SK-N-SH treated with all-trans-retinoic acid at 6 μM for 48 hours (cell line): ENCODE results near the gene NTN5.

Source experiments
- ATAC-seq: fragments of 200-7000 bp; cut with Tn5 transposase; 3 replicates; pipeline ENCODE4 v1.9.1; 2020; ENCODE audit warnings: mild to moderate bottlenecking, moderate library complexity
- ARNTL ChIP-seq: fragments of 450-650 bp; formaldehyde crosslinking; IDR thresholded peaks from 2 replicates; pipeline ENCODE4 v1.5.0; 2020; ENCODE audit warnings: low read depth, mild to moderate bottlenecking, moderate library complexity, borderline replicate concordance
- BACH2 ChIP-seq: fragments of 250-450 bp; sonication (Bioruptor Pico); IDR thresholded peaks from 2 replicates; pipeline ENCODE4 v1.9.0; 2021; ENCODE audit warnings: mild to moderate bottlenecking, borderline replicate concordance
- CSDC2 ChIP-seq: fragments of 250-450 bp; sonication (Bioruptor Pico); IDR thresholded peaks from 2 replicates; pipeline ENCODE4 v1.5.0; 2020; ENCODE audit warnings: mild to moderate bottlenecking, moderate library complexity
- ESRRG ChIP-seq: fragments of 250-450 bp; sonication (Bioruptor Pico); IDR thresholded peaks from 2 replicates; pipeline ENCODE4 v1.6.1; 2021; ENCODE audit warnings: mild to moderate bottlenecking
- ISL1 ChIP-seq: fragments of 250-450 bp; sonication (Bioruptor Pico); IDR thresholded peaks from 2 replicates; pipeline ENCODE4 v2.1.2; 2022; ENCODE audit warnings: mild to moderate bottlenecking, moderate library complexity
- PPARA ChIP-seq: fragments of 250-450 bp; sonication (Bioruptor Pico); IDR thresholded peaks from 2 replicates; pipeline ENCODE4 v1.5.0; 2020; ENCODE audit warnings: mild to moderate bottlenecking, borderline replicate concordance
- RARB ChIP-seq: fragments of 250-450 bp; sonication (Bioruptor Pico); IDR thresholded peaks from 2 replicates; pipeline ENCODE4 v1.8.0; 2021; ENCODE audit warnings: mild to moderate bottlenecking, moderate library complexity
- SNAI2 ChIP-seq: fragments of 250-450 bp; sonication (Bioruptor Pico); IDR thresholded peaks from 2 replicates; pipeline ENCODE4 v1.5.0; 2020; ENCODE audit warnings: mild to moderate bottlenecking, moderate library complexity
- TCF4 ChIP-seq: fragments of 250-450 bp; sonication (Bioruptor Pico); IDR thresholded peaks from 2 replicates; pipeline ENCODE4 v1.8.0; 2021; ENCODE audit warnings: mild to moderate bottlenecking, moderate library complexity, borderline replicate concordance
- TOX ChIP-seq: fragments of 250-450 bp; sonication (Bioruptor Pico); IDR thresholded peaks from 2 replicates; pipeline ENCODE4 v1.8.0; 2021; ENCODE audit warnings: mild to moderate bottlenecking, moderate library complexity, borderline replicate concordance
- ZC3H10 ChIP-seq: fragments of 250-450 bp; sonication (Bioruptor Pico); IDR thresholded peaks from 2 replicates; pipeline ENCODE4 v1.5.1; 2021; ENCODE audit warnings: mild to moderate bottlenecking, moderate library complexity
- ZFP30 ChIP-seq: fragments of 450-650 bp; formaldehyde crosslinking; IDR thresholded peaks from 2 replicates; pipeline ENCODE4 v1.5.0; 2022; ENCODE audit warnings: mild to moderate bottlenecking, moderate library complexity
- ZNF70 ChIP-seq: fragments of 450-650 bp; formaldehyde crosslinking; IDR thresholded peaks from 2 replicates; pipeline ENCODE4 v1.5.0; 2020; ENCODE audit warnings: mild to moderate bottlenecking, moderate library complexity
- TF ChIP-seq, protein P1 (sequence below): fragments of 250-450 bp; sonication (Bioruptor Pico); IDR thresholded peaks from 2 replicates; pipeline ENCODE4 v1.5.1; 2020; ENCODE audit warnings: low read depth, mild to moderate bottlenecking, moderate library complexity
- TF ChIP-seq, protein P2 (sequence below): fragments of 250-450 bp; sonication (Bioruptor Pico); IDR thresholded peaks from 2 replicates; pipeline ENCODE4 v1.5.1; 2021; ENCODE audit warnings: mild to moderate bottlenecking, moderate library complexity

The NTN5 gene

DNA sequence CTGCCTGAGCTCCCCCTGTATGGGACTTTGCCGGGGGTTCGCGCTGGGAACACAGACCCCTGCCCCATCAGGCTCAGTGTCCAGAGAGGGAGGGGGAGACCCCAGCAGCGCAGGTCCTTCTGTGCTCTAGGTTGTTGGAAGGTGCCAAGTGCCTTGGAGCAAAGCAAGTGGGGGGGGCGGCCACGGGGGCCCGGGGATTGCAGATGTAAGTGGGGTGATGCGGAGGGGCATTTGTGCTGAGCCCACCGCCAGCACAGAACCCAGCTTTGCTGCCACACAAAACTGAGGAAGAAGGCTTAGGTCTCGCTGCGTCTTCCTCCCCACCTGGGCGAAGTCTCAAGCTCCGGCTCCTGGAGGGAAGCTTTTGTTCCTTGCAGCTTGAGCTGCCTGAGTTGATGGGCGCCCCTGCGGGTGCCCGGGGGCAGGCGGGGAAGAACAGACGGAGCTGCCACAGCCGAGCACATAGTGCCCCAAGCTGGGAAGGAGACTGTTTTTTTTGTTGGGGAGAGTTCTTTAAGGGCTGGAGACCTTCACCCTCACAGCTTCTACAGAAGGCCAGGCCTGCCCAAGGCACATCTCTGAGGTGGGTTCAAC lies 1.5 kb upstream of the NTN5 start:
- TF ChIP-seq ARNTL (no peak), ZC3H10 (CRISPR knock-in tag) (no peak), TOX (CRISPR knock-in tag) (no peak), TCF4 (no peak), RARB (CRISPR knock-in tag) (no peak), BACH2 (CRISPR knock-in tag) (no peak), CSDC2 (CRISPR knock-in tag) (no peak), SNAI2 (no peak), PPARA (CRISPR knock-in tag) (no peak)
- TF ChIP-seq, protein P1, sequence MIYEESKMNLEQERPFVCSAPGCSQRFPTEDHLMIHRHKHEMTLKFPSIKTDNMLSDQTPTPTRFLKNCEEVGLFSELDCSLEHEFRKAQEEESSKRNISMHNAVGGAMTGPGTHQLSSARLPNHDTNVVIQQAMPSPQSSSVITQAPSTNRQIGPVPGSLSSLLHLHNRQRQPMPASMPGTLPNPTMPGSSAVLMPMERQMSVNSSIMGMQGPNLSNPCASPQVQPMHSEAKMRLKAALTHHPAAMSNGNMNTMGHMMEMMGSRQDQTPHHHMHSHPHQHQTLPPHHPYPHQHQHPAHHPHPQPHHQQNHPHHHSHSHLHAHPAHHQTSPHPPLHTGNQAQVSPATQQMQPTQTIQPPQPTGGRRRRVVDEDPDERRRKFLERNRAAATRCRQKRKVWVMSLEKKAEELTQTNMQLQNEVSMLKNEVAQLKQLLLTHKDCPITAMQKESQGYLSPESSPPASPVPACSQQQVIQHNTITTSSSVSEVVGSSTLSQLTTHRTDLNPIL (CRISPR knock-in tag), result no peak
- no peak for ATAC-seq

DNA sequence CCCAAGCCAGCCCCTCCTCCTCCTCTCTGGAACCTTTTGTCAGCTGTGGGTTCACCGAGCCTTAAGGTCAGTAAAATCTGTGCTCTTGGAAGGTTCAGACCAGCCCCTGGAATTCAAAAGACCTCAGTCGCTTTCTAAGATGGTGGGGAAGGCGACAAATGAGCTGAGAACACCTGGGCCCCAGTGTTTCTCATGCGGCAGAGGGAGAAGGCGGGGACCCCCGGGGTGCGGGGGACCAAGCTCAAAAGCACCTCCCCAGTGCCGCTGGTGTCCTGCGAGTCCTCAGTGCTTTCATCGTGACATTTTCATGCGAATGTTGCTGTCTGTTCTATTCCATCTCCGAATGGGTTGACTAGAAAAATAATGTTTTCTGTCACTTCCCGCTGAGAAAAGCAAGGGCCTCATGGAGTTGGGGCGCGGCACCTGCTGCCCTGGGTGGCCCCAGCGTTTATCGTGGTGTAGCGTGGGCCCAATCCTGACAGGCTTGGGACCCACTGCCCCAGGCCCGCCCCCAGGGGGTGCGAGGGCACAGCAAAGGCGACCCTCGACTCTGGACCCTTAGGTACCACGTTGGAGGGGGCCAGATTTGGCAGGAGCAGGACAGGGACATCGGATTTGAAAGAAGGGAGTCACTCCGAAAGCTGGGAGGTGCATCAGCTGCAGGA lies 751 bp upstream of the NTN5 start:
- ATAC-seq, result no peak
- TF ChIP-seq, protein P1 (CRISPR knock-in tag), result no peak
- TF ChIP-seq, protein P2, sequence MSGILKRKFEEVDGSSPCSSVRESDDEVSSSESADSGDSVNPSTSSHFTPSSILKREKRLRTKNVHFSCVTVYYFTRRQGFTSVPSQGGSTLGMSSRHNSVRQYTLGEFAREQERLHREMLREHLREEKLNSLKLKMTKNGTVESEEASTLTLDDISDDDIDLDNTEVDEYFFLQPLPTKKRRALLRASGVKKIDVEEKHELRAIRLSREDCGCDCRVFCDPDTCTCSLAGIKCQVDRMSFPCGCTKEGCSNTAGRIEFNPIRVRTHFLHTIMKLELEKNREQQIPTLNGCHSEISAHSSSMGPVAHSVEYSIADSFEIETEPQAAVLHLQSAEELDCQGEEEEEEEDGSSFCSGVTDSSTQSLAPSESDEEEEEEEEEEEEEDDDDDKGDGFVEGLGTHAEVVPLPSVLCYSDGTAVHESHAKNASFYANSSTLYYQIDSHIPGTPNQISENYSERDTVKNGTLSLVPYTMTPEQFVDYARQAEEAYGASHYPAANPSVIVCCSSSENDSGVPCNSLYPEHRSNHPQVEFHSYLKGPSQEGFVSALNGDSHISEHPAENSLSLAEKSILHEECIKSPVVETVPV, result no peak
- TF ChIP-seq TOX (CRISPR knock-in tag) (no peak), CSDC2 (CRISPR knock-in tag) (no peak), RARB (CRISPR knock-in tag) (no peak), ESRRG (no peak), ISL1 (CRISPR knock-in tag) (no peak), TCF4 (no peak), PPARA (CRISPR knock-in tag) (no peak), ZNF70 (CRISPR knock-in tag) (no peak), BACH2 (CRISPR knock-in tag) (no peak), ZFP30 (no peak)

DNA sequence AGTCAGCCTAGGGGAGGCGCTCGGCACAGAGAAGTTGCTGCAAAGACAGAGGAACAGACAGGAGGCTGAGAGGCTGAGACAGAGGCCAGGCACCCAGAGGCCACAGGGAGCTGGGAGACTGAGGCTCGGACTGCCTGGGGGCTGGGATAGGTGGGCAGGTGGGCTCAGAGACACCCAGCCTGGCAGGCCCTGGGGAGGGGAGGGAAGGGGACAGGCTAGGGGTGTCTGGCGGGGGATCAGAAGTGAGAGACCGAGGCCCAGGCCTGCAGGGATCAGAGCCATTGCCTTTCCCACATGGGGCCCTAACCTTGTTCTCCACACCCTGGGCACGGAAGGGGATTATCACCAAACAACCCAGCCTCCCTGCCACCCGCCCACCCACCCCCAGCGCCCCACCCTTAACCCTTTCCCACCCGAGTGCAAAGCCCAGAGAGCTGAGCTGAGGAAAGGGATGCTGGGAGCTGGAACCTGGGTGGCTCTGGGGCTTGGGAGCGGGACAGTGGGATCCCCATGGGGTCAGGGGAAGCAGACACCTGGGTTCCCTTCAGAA lies 1.3 kb downstream of the NTN5 start:
- ATAC-seq, result no peak
- TF ChIP-seq PPARA (CRISPR knock-in tag), result no peak
- TF ChIP-seq, protein P2, result no peak

DNA sequence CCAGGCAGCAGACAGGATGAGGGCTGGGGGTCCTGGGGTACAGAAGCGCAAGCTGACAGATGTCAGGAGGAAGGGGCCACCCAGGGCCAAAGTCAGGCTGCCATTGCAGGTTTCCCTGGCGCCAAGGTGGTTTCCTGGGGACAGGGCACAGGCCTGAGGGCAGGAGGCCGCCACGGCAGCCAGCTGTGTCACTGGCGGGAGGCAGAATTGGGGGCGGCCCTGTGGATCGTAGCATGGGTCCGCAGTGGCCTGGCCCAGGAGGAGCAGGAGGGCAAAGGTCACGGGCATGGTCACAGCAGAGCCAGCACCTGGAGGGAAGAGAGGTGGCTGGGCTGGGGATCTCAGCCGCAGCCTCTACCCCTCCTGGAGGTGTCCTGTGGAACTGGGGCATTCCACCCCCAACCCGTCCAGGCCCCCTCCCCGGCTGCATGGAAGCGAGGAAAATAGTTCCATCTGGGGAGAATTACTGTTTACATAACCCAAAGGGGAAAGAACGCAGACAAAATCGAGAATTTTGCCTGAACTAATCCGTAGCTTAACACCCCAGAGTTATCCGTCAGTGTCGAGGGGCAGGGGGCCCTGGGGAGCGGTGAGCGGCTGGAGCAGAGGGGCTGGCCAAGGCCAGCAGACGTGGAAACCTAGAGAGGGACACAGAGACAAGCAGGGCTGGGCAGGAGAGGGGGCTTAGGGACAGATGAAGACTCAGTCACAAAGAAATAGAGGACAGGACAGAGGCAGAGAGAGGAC lies 1.9 kb downstream of the NTN5 start:
- TF ChIP-seq, protein P1 (CRISPR knock-in tag), result no peak
- no peak for TF ChIP-seq BACH2 (CRISPR knock-in tag)
- no peak for TF ChIP-seq ARNTL
- TF ChIP-seq ISL1 (CRISPR knock-in tag), result no peak
- ATAC-seq, result no peak
